Left ventricle myocardium inferior (tissue), 1 donor: ENCODE measurements around the gene MRPS7. TPM values are rescaled to one million over a fixed set of nuclear protein-coding genes. Genes with fewer than 3 reads are reported as not detected.

Experiments used
- DNase-seq: peaks from one replicate; pipeline ENCODE4 v3.0.0-alpha.2; 2020
- H3K27ac ChIP-seq: fragments of 200-600 bp; replicated peaks from 2 replicates; pipeline ENCODE4 v1.8.0; 2021
- H3K27me3 ChIP-seq: fragments of 200-600 bp; 2 replicates; pipeline ENCODE4 v1.8.0; 2021; ENCODE audit warnings: low read depth
- H3K36me3 ChIP-seq: fragments of 200-600 bp; 2 replicates; pipeline ENCODE4 v1.8.0; 2021
- H3K4me1 ChIP-seq: fragments of 200-600 bp; 2 replicates; pipeline ENCODE4 v1.8.0; 2021
- H3K4me3 ChIP-seq: fragments of 200-600 bp; 2 replicates; pipeline ENCODE4 v1.8.0; 2021; ENCODE audit warnings: mild to moderate bottlenecking, moderate library complexity
- H3K9me3 ChIP-seq: fragments of 200-600 bp; replicated peaks from 2 replicates; pipeline ENCODE4 v1.8.0; 2021
- CTCF ChIP-seq: fragments of 200-600 bp; IDR thresholded peaks from 2 replicates; pipeline ENCODE4 v1.8.0; 2021; ENCODE audit warnings: antibody characterized with exemption, mild to moderate bottlenecking, borderline replicate concordance
- intact Hi-C: fragments of 100-400 bp; cut with micrococcal nuclease; formaldehyde crosslinking; loops from one replicate; pipeline ENCODE4 v1.11.0; 2022
- total RNA-seq: library from RNA; stranded (reverse); fragmentation: NEBNext Ultra II Directional; extraction: Animal tissue kit (Norgen Biotek cat#: 25700); gene quantifications from one replicate; pipeline ENCODE4 v1.2.1, GENCODE V29; 2021
- donor health status: DM: no; HTN: yes; CAD: no; lungs with severe emphysema.

MRPS7 gene
- total RNA-seq, 1 donor from 2014 or later: 115 TPM

GRCh38 chr17:75313941-75314551, 52.4 kb downstream of the MRPS7 start:
- peaks cover 15% of the 10 kb centered on the region for H3K36me3 ChIP-seq
- DNase-seq: no peak
- no peaks in the 10 kb centered on the region for H3K27me3 ChIP-seq
- TF ChIP-seq CTCF: no peak
- no peaks in the 10 kb centered on the region for H3K9me3 ChIP-seq
- H3K4me3 ChIP-seq: no peak overlapping the region
- intact Hi-C loops: no loop called here
- peak overlapping the region; percentile 41 for H3K27ac ChIP-seq
- peaks cover 6% of the 10 kb centered on the region for H3K4me1 ChIP-seq

- Histone ChIP-seq H3K36me3 (peaks cover 28% of the 10 kb centered on the region), H3K27ac (no peak overlapping the region), H3K4me1 (peaks cover 4% of the 10 kb centered on the region), H3K27me3 (no peaks in the 10 kb centered on the region), H3K4me3 (no peak overlapping the region), H3K9me3 (no peaks in the 10 kb centered on the region)
- no peak for DNase-seq
- no peak for TF ChIP-seq CTCF
- intact Hi-C loops: no loop called here
These were observed 54.0 kb downstream of the MRPS7 start for GRCh38 chr17:75315541-75316243.

Other genes with a start within 250 kb of the MRPS7 start
- gene MRPL58, start 249.2 kb upstream of the MRPS7 start, total RNA-seq: 50.6 TPM
- gene ATP5PD, start 214.9 kb upstream of the MRPS7 start, total RNA-seq: 809 TPM
- gene KCTD2, start 214.7 kb upstream of the MRPS7 start, total RNA-seq: 23.1 TPM
- 8.4 TPM for gene SLC16A5, start 173.9 kb upstream of the MRPS7 start, total RNA-seq
- gene ARMC7, start 151.9 kb upstream of the MRPS7 start, total RNA-seq: 6.2 TPM
- gene NT5C, start 130.1 kb upstream of the MRPS7 start, total RNA-seq: 25.9 TPM
- gene JPT1, start 107.4 kb upstream of the MRPS7 start, total RNA-seq: 13.8 TPM
- 183 TPM for gene SUMO2, start 78.9 kb upstream of the MRPS7 start, total RNA-seq
- 21.2 TPM for gene NUP85, start 56.2 kb upstream of the MRPS7 start, total RNA-seq
- gene GGA3, start 273 bp upstream of the MRPS7 start, total RNA-seq: 18.8 TPM
- gene MIF4GD, start 9.4 kb downstream of the MRPS7 start, total RNA-seq: 11.9 TPM
- 16.0 TPM for gene SLC25A19, start 27.6 kb downstream of the MRPS7 start, total RNA-seq
- 42.2 TPM for gene GRB2, start 143.8 kb downstream of the MRPS7 start, total RNA-seq
- 38.8 TPM for gene TMEM94, start 194.8 kb downstream of the MRPS7 start, total RNA-seq